IPS-NIHi11 (cell line): Measurements from ENCODE around the gene POP4.

Source experiments
- DNase-seq: peaks from one replicate; pipeline ENCODE4 v3.0.0; 2012; ENCODE audit warnings: mixed read lengths, low spot score

The POP4 gene

GRCh38 chr19:29576761-29577648 is 29.1 kb upstream of the POP4 start:
- DNase-seq = no peak

DNA sequence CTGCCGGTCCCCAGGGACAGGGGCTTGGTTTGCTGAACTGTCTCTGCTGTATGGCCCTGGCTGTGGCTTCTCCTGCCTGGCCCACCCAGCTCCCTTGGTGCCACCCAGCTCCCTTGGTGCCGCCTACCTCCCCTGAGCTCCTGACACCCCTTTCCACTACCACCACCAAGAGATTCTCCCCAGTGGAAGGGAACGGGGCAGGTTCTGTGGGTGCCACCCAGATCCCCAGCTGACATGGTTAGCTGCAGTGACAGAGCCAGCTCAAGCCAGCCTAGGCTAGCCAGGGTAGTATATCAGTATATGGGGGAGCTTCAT is 28.5 kb upstream of the POP4 start:
- DNase-seq = no peak

DNA sequence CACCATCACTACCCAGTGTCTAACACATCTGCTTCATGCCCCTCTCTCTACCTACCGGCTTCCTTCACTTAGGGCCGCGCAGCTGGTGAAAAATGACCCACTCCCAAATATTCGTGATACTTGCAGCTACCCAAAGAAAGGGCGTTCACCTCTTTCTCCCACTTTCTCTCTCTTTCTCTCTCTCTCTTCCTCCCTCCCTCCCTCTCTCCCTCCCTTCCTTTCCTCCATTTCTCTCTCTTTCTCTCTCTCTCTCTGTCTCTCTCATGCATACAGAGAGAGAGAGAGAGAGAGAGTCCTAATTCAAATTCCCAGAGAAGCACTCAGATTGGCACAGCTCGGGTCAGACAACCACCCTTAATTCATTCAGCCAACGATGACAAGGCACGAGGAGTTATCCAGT is 27.7 kb upstream of the POP4 start:
- no peak for DNase-seq

GRCh38 chr19:29579308-29579910 is 26.7 kb upstream of the POP4 start:
- no peak for DNase-seq

- DNase-seq = no peak
These were observed 24.7 kb upstream of the POP4 start for GRCh38 chr19:29581398-29581797.

DNA sequence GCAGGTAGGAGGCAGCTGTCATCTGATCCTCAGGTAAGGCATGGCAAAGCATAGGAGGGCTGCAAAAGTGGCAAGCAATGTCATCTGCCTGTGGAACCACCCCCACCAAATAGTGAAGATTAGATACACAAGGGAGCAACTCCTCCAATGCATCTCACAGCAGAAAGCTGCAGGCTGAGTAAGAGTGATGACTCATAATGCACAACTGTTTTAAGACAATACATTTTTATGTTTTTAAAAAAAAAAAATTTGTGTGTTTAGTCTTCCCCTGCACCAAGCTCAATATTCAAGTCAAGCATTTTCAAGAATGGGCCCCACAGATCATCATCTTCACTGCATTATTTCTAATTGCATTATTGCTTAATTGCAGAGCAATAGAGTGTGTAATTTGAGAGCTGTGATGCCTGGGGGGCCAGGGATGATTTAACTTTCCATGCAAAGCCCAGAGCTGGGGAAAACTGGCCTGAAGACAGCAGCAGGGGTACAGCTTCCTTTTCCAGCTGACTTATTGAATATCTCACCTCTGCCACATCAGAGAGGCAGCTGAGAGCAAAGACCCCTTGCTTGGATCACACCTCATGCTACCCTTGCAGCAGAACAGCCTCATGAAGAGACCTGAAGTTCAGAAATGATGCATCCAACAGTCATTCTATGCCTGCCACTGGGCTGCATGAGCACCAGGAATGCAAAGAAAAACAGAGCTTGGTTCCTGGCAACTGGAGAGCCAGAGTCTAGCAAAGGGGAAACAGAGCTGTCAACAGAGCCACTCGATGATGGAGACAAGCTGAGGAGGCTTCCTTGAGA is 22.7 kb upstream of the POP4 start:
- DNase-seq = no peak

- DNase-seq = no peak
These were observed 19.7 kb upstream of the POP4 start for GRCh38 chr19:29586401-29586800.

DNA sequence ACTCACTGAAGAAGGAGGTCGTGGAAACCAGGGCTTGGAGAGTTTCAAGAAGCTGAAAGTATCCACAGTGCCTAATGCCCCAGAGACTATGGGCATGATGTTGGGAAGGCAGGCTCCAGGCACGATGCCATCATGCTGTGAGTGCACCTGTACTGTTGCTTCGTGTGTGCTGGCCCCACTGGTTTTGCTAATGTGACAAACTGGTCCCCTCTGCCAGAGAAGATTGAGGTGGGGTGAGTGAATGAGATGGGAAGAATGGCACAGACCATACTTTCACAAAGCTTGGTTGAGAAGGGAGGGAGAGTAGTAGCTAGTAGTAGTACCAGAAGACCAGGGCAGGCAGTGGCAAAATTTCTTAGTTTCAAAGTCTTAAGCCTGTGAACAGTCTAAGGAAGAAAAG is 19.0 kb upstream of the POP4 start:
- DNase-seq = no peak

DNA sequence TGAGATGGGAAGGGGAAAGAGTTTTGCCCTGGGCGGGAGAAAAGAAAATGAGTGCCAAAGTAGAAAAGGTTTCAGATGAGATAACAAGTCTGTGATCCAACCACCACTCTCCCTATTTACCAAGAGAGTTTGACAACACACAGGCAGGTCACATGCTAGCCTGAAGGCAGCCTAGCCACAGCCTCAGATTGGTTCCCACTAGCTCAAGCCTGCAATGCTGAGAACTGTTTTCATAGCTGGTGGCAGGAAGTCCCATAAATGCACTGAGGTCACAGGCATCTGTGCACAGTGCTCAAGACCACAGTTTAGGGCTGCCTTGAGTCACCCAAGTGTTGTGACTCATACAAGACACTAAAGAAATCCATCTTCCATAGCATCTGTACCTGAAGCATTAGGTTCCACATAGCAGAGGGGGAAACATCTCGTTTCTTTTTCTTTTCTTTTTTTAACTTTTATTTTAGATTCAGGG is 18.5 kb upstream of the POP4 start:
- DNase-seq = no peak

GRCh38 chr19:29588095-29588494 is 18.0 kb upstream of the POP4 start:
- DNase-seq = no peak

- no peak for DNase-seq
These were observed 15.8 kb upstream of the POP4 start for GRCh38 chr19:29590278-29590677.

DNA sequence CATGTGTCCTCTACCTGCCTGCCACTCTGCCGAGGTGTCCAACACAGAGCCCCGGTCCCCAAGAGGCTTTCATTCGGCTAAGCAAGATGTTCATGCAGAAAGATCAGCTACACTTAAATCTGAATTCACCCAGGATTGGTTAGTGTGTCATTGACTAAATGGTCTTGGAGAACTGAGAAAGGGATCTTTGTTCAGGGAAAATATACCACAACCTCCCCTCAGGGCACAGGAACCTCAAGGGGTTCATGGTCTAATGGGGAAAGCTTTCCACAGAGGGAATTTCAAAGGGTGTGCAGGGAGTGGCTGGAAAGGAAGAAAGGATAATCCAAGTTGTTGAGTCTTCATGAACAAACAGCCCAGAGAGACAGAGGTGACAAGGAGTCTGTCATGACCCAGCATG is 14.4 kb upstream of the POP4 start:
- no peak for DNase-seq

DNA sequence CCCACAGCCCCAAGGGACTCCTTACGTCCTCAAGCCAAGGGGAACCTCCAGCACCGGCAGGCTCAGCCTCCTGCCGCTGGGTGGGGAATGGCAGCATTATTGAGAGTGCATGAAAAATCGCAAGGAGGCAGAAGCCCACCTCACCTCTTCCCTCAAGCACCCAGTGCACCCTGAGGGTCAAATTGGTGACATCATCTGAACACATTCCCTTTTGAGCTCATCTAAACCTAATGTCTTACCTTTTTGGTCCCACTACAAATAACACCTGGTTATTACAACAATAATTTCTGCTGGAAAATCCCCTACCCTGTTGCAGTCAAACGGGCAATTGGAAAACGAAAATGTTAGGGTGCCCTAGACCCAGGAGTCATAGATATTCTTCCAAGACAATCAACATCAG is 12.2 kb upstream of the POP4 start:
- DNase-seq = no peak

- DNase-seq = no peak
These were observed 9.9 kb upstream of the POP4 start for GRCh38 chr19:29596080-29596727.

- DNase-seq = no peak
These were observed 9.1 kb upstream of the POP4 start for GRCh38 chr19:29596885-29597525.

DNA sequence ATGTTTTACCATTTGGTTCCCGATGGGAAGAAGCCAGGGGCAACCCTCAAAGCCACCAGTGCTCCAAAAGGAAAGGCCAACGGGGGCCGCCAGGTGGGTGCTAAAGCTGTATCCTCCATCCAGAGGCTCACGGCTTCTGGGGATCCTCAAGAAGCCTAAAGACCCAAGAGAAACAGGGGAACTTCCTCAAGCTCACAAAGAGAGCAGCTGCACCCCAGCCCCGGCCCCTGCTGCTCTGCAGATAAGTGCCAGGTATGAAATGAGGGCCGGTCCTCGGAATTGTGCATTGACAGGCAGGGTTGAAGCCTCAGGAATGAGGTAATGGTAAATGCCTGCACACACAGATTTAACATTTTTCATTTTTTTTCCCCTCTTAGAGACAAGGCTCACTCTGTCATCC is 8.0 kb upstream of the POP4 start:
- DNase-seq = no peak

- no peak for DNase-seq
These were observed 7.6 kb upstream of the POP4 start for GRCh38 chr19:29598496-29598895.

- no peak for DNase-seq
These were observed 2.8 kb upstream of the POP4 start for GRCh38 chr19:29603308-29603707.

DNA sequence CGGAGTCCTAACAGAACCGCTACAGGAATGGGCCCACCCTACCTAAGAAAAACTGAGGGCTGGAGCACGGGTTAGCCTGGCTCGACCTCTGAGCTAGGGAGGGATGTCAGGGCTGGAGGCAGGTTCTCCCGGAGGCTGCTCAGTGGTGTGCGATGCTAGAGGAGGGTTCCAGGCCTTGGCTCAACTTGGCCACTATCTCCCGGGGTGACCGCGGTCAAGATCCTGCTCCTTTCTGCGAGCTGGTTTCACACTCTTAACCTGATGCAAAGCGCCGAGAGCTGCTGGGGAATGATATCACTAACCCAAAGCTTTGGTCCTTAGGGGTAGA is 301 bp downstream of the POP4 start:
- DNase-seq = no peak

DNA sequence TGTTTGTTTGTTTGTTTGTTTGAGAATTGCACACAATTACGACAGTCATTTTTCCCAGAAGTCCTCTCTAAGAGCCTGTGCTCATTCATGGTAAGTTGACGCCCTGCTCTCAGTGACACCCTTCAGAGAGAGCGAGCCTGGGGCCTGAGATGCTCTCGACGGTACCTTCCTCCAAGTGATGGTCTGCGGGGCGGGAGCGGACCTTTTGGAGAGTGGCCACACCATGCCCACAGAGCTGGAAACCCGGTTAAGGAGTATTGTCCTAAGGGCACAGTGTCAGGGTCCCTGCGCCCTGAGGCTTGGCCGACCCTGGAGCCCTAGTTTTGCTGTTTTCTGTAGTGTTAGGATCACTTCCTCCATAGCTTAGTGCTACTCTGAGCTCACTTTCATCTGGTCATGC is 3.6 kb downstream of the POP4 start:
- no peak for DNase-seq

DNA sequence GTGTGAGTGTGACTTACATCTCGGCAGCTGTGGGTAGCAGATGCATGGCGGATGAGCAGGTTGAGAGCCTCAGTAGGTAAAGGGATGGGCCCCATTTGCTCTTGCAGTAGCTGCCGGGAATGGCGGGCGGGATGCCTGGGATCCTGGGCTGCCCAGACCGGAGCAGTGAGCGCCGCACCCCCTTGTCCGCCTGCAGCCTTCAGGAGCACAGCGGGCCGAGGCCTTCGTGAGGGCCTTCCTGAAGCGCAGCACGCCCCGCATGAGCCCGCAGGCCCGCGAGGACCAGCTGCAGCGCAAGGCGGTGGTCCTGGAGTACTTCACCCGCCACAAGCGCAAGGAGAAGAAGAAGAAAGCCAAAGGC is 4.1 kb downstream of the POP4 start:
- no peak for DNase-seq

DNA sequence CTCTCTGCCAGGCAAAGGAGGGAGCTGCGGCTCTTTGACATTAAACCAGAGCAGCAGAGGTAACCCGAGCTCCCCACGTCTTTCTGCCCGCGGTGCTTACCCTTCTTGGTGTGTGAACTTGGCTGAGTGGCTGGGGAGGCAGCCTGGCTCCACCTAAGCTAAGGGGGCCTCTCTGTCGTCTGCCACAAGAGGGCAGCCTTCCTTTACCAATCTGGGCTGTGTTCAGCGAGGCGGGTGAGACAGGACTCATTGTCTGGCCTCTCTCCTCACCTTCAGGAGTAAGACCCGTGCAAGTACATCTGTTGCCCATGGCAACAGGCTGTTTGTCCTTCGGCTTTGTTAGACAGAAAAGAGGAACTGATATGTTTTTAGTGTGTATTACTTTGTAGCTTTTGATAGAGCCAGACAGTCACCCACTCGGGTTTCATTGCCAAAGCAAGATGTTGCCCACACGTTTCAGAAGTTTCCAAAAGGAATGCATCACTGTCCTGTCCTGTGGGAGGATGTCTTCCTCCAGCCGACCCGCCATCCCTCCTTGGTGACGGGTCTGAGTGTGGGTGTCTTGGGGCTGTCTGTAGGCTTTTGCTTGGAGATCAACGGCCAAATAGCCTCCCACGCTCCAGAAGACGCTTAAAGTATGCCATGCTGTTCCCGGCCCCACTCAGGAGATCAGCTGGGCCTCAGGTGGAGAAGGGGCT is 4.6 kb downstream of the POP4 start:
- peak; percentile 88 for DNase-seq
